Thymus (tissue), 11 donors: ENCODE results near the gene TPRA1. TPM values are rescaled to one million over a fixed set of nuclear protein-coding genes. Genes with fewer than 3 reads are reported as not detected.

ENCODE experiments used
- DNase-seq, 9 donors: peaks; one replicate each; pipeline ENCODE4 v3.0.0-alpha.2; 2013; ENCODE audit warnings: low spot score in 9 of 9, low read depth in 6 of 9, missing footprints in 1 of 9
- H3K27ac ChIP-seq, 2 donors: one replicate each; pipeline ENCODE4 v1.5.1; 2013; ENCODE audit warnings: control low read depth in 1 of 2, low read depth in 1 of 2, low read length in 1 of 2, mild to moderate bottlenecking in 1 of 2, moderate library complexity in 1 of 2
- H3K27me3 ChIP-seq, 2 donors: one replicate each; pipeline ENCODE4 v1.5.1; 2013; ENCODE audit warnings: low read length in 1 of 2; ENCODE audit not compliant: control insufficient read depth in 2 of 2, insufficient read depth in 1 of 2
- H3K36me3 ChIP-seq, 2 donors: one replicate each; pipeline ENCODE4 v1.5.1; 2013; ENCODE audit warnings: low read length in 1 of 2, mild to moderate bottlenecking in 1 of 2, moderate library complexity in 1 of 2; ENCODE audit not compliant: control insufficient read depth in 2 of 2, insufficient read depth in 2 of 2
- H3K4me1 ChIP-seq, 2 donors: one replicate each; pipeline ENCODE4 v1.5.1; 2013; ENCODE audit warnings: low read length in 2 of 2; ENCODE audit not compliant: control insufficient read depth in 2 of 2, insufficient read depth in 2 of 2
- H3K4me3 ChIP-seq, 2 donors: one replicate each; pipeline ENCODE4 v1.5.1; 2013; ENCODE audit warnings: low read length in 2 of 2, control low read depth in 1 of 2, mild to moderate bottlenecking in 1 of 2
- H3K9me3 ChIP-seq, 2 donors: one replicate each; pipeline ENCODE4 v1.5.1; 2013; ENCODE audit warnings: low read length in 1 of 2, mild to moderate bottlenecking in 1 of 2; ENCODE audit not compliant: control insufficient read depth in 2 of 2, insufficient read depth in 1 of 2
- WGBS: extraction: QIAGEN DNeasy Blood & Tissue Kit; methylation state at CpG from one replicate; pipeline ENCODE4 v1.1.7; 2013; 5-methylcytosine and 5-hydroxymethylcytosine counted together
- polyA plus RNA-seq: library from polyadenylated mRNA; stranded (reverse); fragments of 200-250 nt; gene quantifications from one replicate; pipeline ENCODE4 v1.2.3, GENCODE V29; 2013
- total RNA-seq: library from RNA; stranded (reverse); fragments of 120-200 nt; gene quantifications from one replicate; pipeline ENCODE4 v1.2.4, GENCODE V29; 2013
- donor health status: healthy.

The TPRA1 gene
- total and polyA plus RNA-seq, 2 donors: 15.9 to 20.0 TPM

- Histone ChIP-seq H3K4me3 (no peak overlapping the region), H3K36me3 (peaks cover 0 to 3% of the 10 kb centered on the region in 2 donors), H3K4me1 (peaks cover 13 to 27% of the 10 kb centered on the region in 2 donors), H3K27ac (no peak overlapping the region), H3K27me3 (no peaks in the 10 kb centered on the region), H3K9me3 (no peaks in the 10 kb centered on the region)
- no peak for DNase-seq
- 97% methylated on average over 4 of the region's 4 CpGs for WGBS
Measured at GRCh38 chr3:127587876-127588275, 2.7 kb downstream of the TPRA1 start.

- Histone ChIP-seq H3K27ac (no peak overlapping the region), H3K27me3 (no peaks in the 10 kb centered on the region), H3K9me3 (no peaks in the 10 kb centered on the region), H3K36me3 (peaks cover 5 to 8% of the 10 kb centered on the region in 2 donors), H3K4me3 (no peak overlapping the region), H3K4me1 (peaks cover 6 to 16% of the 10 kb centered on the region in 2 donors)
- DNase-seq: no peak
- WGBS: 97% methylated on average over 6 of the region's 6 CpGs
Measured at GRCh38 chr3:127585813-127586413, 4.6 kb downstream of the TPRA1 start.

- Histone ChIP-seq H3K27me3 (no peaks in the 10 kb centered on the region), H3K4me3 (no peak overlapping the region), H3K9me3 (no peaks in the 10 kb centered on the region), H3K4me1 (peaks cover 6 to 16% of the 10 kb centered on the region in 2 donors), H3K36me3 (peaks cover 7 to 13% of the 10 kb centered on the region in 2 donors), H3K27ac (no peak overlapping the region)
- DNase-seq: no peak
- WGBS: 93% methylated on average over 4 of the region's 4 CpGs
Measured at GRCh38 chr3:127585163-127585812, 5.2 kb downstream of the TPRA1 start.

- Histone ChIP-seq H3K36me3 (peaks cover 10 to 16% of the 10 kb centered on the region in 2 donors), H3K4me3 (no peak overlapping the region), H3K9me3 (no peaks in the 10 kb centered on the region), H3K4me1 (peaks cover 5 to 16% of the 10 kb centered on the region in 2 donors), H3K27ac (no peak overlapping the region), H3K27me3 (no peaks in the 10 kb centered on the region)
- 98% methylated on average over 6 of the region's 6 CpGs for WGBS
- no peak for DNase-seq
Measured at GRCh38 chr3:127584734-127585133, 5.8 kb downstream of the TPRA1 start.

- Histone ChIP-seq H3K27ac (no peak overlapping the region), H3K36me3 (peaks cover 15 to 30% of the 10 kb centered on the region in 2 donors), H3K9me3 (no peaks in the 10 kb centered on the region), H3K27me3 (no peaks in the 10 kb centered on the region), H3K4me3 (no peak overlapping the region), H3K4me1 (no peaks in the 10 kb centered on the region)
- DNase-seq: no peak
- WGBS: 86% methylated on average over 11 of the region's 11 CpGs
Measured at GRCh38 chr3:127580327-127581060, 10.0 kb downstream of the TPRA1 start.

GRCh38 chr3:127578802-127579201 is 11.7 kb downstream of the TPRA1 start:
- 94% methylated on average over 6 of the region's 6 CpGs for WGBS
- H3K27me3 ChIP-seq: no peaks in the 10 kb centered on the region
- no peak overlapping the region for H3K4me3 ChIP-seq
- no peak overlapping the region for H3K27ac ChIP-seq
- DNase-seq: no peak
- H3K9me3 ChIP-seq: no peaks in the 10 kb centered on the region
- H3K36me3 ChIP-seq: peaks cover 26 to 38% of the 10 kb centered on the region in 2 donors
- peaks cover 4% of the 10 kb centered on the region in 2 donors for H3K4me1 ChIP-seq

- Histone ChIP-seq H3K4me1 (peaks cover 4% of the 10 kb centered on the region in 2 donors), H3K4me3 (no peak overlapping the region), H3K36me3 (peaks cover 32 to 44% of the 10 kb centered on the region in 2 donors), H3K9me3 (no peaks in the 10 kb centered on the region), H3K27ac (no peak overlapping the region), H3K27me3 (no peaks in the 10 kb centered on the region)
- WGBS: 97% methylated on average over 2 of the region's 2 CpGs
- no peak for DNase-seq
Measured at GRCh38 chr3:127578168-127578567, 12.4 kb downstream of the TPRA1 start.

- Histone ChIP-seq H3K27ac (no peak overlapping the region), H3K36me3 (peaks cover 39 to 51% of the 10 kb centered on the region in 2 donors), H3K4me1 (peaks cover 4% of the 10 kb centered on the region in 2 donors)
Measured at GRCh38 chr3:127577448-127577847, 13.1 kb downstream of the TPRA1 start.

More at GRCh38 chr3:127577448-127577847, 13.1 kb downstream of the TPRA1 start:
- no peaks in the 10 kb centered on the region for H3K9me3 ChIP-seq
- DNase-seq: no peak
- H3K27me3 ChIP-seq: no peaks in the 10 kb centered on the region
- 97% methylated on average over 7 of the region's 7 CpGs for WGBS
- H3K4me3 ChIP-seq: no peak overlapping the region
